ENCODE results near the gene CA5B. TPM values are rescaled to one million over a fixed set of nuclear protein-coding genes. Genes with fewer than 3 reads are reported as not detected.
"Not testable (repeated sequence)": the region's sequence is repeated elsewhere in the genome, so short reads cannot be mapped to it uniquely, and the experiment has no call there.

CA5B gene
- polyA plus RNA-seq, 12 donors = 3.2 to 9.6 (median 5.9) TPM; not detected in 2

- no peak for DNase-seq
Observed at GRCh38 chrX:15812192-15812938, 74.3 kb downstream of the CA5B start.

- no peak for DNase-seq
Observed at GRCh38 chrX:15813416-15813815, 75.3 kb downstream of the CA5B start.

- no peak for DNase-seq
Observed at GRCh38 chrX:15814771-15815365, 76.8 kb downstream of the CA5B start.

GRCh38 chrX:15815779-15816437 lies 77.8 kb downstream of the CA5B start:
- DNase-seq = no peak

GRCh38 chrX:15816438-15816809 lies 78.4 kb downstream of the CA5B start:
- no peak for DNase-seq

- DNase-seq = no peak
Observed at GRCh38 chrX:15816886-15817285, 78.8 kb downstream of the CA5B start.

- DNase-seq = no peak
Observed at GRCh38 chrX:15820106-15821073, 82.3 kb downstream of the CA5B start.

- no peak for DNase-seq
Observed at GRCh38 chrX:15822922-15823321, 84.9 kb downstream of the CA5B start.

- DNase-seq = no peak
Observed at GRCh38 chrX:15825936-15826335, 87.9 kb downstream of the CA5B start.

GRCh38 chrX:15829217-15829616 lies 91.1 kb downstream of the CA5B start:
- DNase-seq = no peak

- not testable (repeated sequence) for DNase-seq
Observed at GRCh38 chrX:15831347-15831746, 93.3 kb downstream of the CA5B start.

- no peak for DNase-seq
Observed at GRCh38 chrX:15834053-15834452, 96.0 kb downstream of the CA5B start.

- no peak for DNase-seq
Observed at GRCh38 chrX:15834827-15835595, 96.9 kb downstream of the CA5B start.

Other genes with a start within 250 kb of the CA5B start
- gene PIR, start 244.9 kb upstream of the CA5B start, polyA plus RNA-seq (ENCODE audit: insufficient read length in 12 of 12) = 1 to 10 TPM in 10 of 12 donors, not detected in 2; 2.1 to 5.4 (median 3.2) TPM
- gene BMX, start 237.5 kb upstream of the CA5B start, polyA plus RNA-seq (ENCODE audit: insufficient read length in 12 of 12) = 1 to 10 TPM in 10 of 12 donors, not detected in 2; 1.4 to 5.6 (median 2.4) TPM
- gene ACE2, start 137.3 kb upstream of the CA5B start, polyA plus RNA-seq (ENCODE audit: insufficient read length in 12 of 12) = 10 to 100 TPM in 1 of 12 donors, under 1 TPM in 4, not detected in 7; 0.05 to 14.2 (median 0.33) TPM
- gene CLTRN, start 73.5 kb upstream of the CA5B start, polyA plus RNA-seq (ENCODE audit: insufficient read length in 12 of 12) = 1 to 10 TPM in 1 of 12 donors, under 1 TPM in 9, not detected in 2; 0.40 to 1.0 (median 0.59) TPM
- gene ZRSR2, start 52.2 kb downstream of the CA5B start, polyA plus RNA-seq (ENCODE audit: insufficient read length in 12 of 12) = 10 to 100 TPM in 9 of 12 donors, 1 to 10 TPM in 2, not detected in 1; 9.8 to 20.1 (median 11.4) TPM
- 10 to 100 TPM in 11 of 12 donors, not detected in 1; 38.3 to 71.2 (median 52.1) TPM for gene AP1S2, start 116.5 kb downstream of the CA5B start, polyA plus RNA-seq (ENCODE audit: insufficient read length in 12 of 12)

Data from muscle of arm (tissue), 12 donors.